Panc1 (cell line): ENCODE measurements around the gene ZNF692.

Source experiments
- POLR2AphosphoS5 ChIP-seq: IDR thresholded peaks from 2 replicates; pipeline ENCODE4 v1.6.1; 2012; ENCODE audit warnings: mild to moderate bottlenecking, low read depth, low read length, moderate library complexity
- TCF7L2 ChIP-seq: IDR thresholded peaks from 2 replicates; pipeline ENCODE4 v1.6.1; 2011; ENCODE audit warnings: mild to moderate bottlenecking, low read depth, low read length, inconsistent platforms
- TF ChIP-seq, protein P1 (sequence below): fragments of 450-650 bp; IDR thresholded peaks from 2 replicates; pipeline ENCODE4 v1.5.1; 2017; ENCODE audit warnings: mild to moderate bottlenecking
- TF ChIP-seq, protein P2 (sequence below), 2 experiments: IDR thresholded peaks; 2 replicates each; pipeline ENCODE4 v1.6.1; 2011 to 2012; ENCODE audit warnings: low read depth in 2 of 2, control low read depth in 1 of 2, low read length in 1 of 2, mild to moderate bottlenecking in 1 of 2, moderate library complexity in 1 of 2; ENCODE audit not compliant: insufficient read depth in 1 of 2

- TF ChIP-seq POLR2AphosphoS5 (no peak), TCF7L2 (no peak)
- TF ChIP-seq, protein P1, sequence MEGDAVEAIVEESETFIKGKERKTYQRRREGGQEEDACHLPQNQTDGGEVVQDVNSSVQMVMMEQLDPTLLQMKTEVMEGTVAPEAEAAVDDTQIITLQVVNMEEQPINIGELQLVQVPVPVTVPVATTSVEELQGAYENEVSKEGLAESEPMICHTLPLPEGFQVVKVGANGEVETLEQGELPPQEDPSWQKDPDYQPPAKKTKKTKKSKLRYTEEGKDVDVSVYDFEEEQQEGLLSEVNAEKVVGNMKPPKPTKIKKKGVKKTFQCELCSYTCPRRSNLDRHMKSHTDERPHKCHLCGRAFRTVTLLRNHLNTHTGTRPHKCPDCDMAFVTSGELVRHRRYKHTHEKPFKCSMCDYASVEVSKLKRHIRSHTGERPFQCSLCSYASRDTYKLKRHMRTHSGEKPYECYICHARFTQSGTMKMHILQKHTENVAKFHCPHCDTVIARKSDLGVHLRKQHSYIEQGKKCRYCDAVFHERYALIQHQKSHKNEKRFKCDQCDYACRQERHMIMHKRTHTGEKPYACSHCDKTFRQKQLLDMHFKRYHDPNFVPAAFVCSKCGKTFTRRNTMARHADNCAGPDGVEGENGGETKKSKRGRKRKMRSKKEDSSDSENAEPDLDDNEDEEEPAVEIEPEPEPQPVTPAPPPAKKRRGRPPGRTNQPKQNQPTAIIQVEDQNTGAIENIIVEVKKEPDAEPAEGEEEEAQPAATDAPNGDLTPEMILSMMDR, result no peak
- TF ChIP-seq, protein P2, sequence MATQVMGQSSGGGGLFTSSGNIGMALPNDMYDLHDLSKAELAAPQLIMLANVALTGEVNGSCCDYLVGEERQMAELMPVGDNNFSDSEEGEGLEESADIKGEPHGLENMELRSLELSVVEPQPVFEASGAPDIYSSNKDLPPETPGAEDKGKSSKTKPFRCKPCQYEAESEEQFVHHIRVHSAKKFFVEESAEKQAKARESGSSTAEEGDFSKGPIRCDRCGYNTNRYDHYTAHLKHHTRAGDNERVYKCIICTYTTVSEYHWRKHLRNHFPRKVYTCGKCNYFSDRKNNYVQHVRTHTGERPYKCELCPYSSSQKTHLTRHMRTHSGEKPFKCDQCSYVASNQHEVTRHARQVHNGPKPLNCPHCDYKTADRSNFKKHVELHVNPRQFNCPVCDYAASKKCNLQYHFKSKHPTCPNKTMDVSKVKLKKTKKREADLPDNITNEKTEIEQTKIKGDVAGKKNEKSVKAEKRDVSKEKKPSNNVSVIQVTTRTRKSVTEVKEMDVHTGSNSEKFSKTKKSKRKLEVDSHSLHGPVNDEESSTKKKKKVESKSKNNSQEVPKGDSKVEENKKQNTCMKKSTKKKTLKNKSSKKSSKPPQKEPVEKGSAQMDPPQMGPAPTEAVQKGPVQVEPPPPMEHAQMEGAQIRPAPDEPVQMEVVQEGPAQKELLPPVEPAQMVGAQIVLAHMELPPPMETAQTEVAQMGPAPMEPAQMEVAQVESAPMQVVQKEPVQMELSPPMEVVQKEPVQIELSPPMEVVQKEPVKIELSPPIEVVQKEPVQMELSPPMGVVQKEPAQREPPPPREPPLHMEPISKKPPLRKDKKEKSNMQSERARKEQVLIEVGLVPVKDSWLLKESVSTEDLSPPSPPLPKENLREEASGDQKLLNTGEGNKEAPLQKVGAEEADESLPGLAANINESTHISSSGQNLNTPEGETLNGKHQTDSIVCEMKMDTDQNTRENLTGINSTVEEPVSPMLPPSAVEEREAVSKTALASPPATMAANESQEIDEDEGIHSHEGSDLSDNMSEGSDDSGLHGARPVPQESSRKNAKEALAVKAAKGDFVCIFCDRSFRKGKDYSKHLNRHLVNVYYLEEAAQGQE (IDR thresholded peaks at IDR 0.05; ENCODE audit: insufficient read depth in 1 of 2, low read depth in 2 of 2, low read length in 1 of 2), result no peak
These were observed 40.1 kb downstream of the ZNF692 start for GRCh38 chr1:248818505-248819374.
